IMR-90 (cell line): Measurements from ENCODE around the gene DOHH. TPM values are rescaled to one million over a fixed set of nuclear protein-coding genes. Genes with fewer than 3 reads are reported as not detected.
A peak's percentile ranks its signal among the peaks of the same experiment; 100 is the strongest.

ENCODE experiments used
- ATAC-seq: fragments of 200-7000 bp; cut with Tn5 transposase; 2 replicates; pipeline ENCODE4 v1.9.1; 2020; ENCODE audit warnings: low read depth, mild to moderate bottlenecking, moderate library complexity
- BruUV-seq: library from RNA; stranded (reverse); fragments of 400-500 nt; replicated peaks from 2 replicates; lab custom pipeline; 2021; lab: Mats Ljungman, UMichigan
- CTCF ChIA-PET: fragments of 300-600 bp; formaldehyde crosslinking; extraction: SDS; loops from one replicate; lab custom pipeline; 2021; ENCODE audit warnings: antibody characterized with exemption; lab: Yijun Ruan, JAX
- POLR2A ChIA-PET: fragments of 300-600 bp; sonication (Branson Sonifier 250); formaldehyde crosslinking; loops from one replicate; lab custom pipeline; 2022; ENCODE audit warnings: antibody characterized with exemption; ENCODE audit not compliant: unreplicated experiment; lab: Charles Lee
- DNase-seq: peaks from one replicate; pipeline ENCODE4 v3.0.0; 2013
- H2AFZ ChIP-seq: replicated peaks from 2 replicates; pipeline ENCODE3; 2013; ENCODE audit warnings: low read length, mild to moderate bottlenecking; ENCODE audit not compliant: poor library complexity
- H2AK5ac ChIP-seq: 2 replicates; pipeline ENCODE4 v1.6.1; 2013; ENCODE audit warnings: low read depth, low read length, inconsistent platforms
- H2AK9ac ChIP-seq: replicated peaks from 2 replicates; pipeline ENCODE3; 2013; ENCODE audit warnings: mild to moderate bottlenecking, low read depth, low read length, moderate library complexity; ENCODE audit not compliant: poor library complexity
- H2BK120ac ChIP-seq: 2 replicates; pipeline ENCODE4 v1.6.1; 2013; ENCODE audit warnings: low read depth, low read length, inconsistent platforms
- H2BK15ac ChIP-seq: 3 replicates; pipeline ENCODE4 v1.6.1; 2013; ENCODE audit warnings: low read depth, low read length, inconsistent platforms
- H2BK20ac ChIP-seq: 2 replicates; pipeline ENCODE4 v1.6.1; 2013; ENCODE audit warnings: low read depth, mild to moderate bottlenecking, inconsistent platforms, low read length, moderate library complexity
- H2BK5ac ChIP-seq: 2 replicates; pipeline ENCODE4 v1.6.1; 2013; ENCODE audit warnings: mild to moderate bottlenecking, low read depth, low read length, inconsistent platforms; ENCODE audit not compliant: poor library complexity, severe bottlenecking
- H3K14ac ChIP-seq: replicated peaks from 2 replicates; pipeline ENCODE4 v1.6.1; 2013; ENCODE audit warnings: low read depth, low read length, inconsistent platforms
- H3K18ac ChIP-seq: 2 replicates; pipeline ENCODE4 v1.6.1; 2013; ENCODE audit warnings: low read depth, low read length, control low read depth
- H3K23ac ChIP-seq: 2 replicates; pipeline ENCODE4 v1.6.1; 2013; ENCODE audit warnings: low read depth, low read length, inconsistent platforms
- H3K27ac ChIP-seq: 2 replicates; pipeline ENCODE4 v1.5.1; 2013; ENCODE audit warnings: mild to moderate bottlenecking, control low read depth, low read length; ENCODE audit not compliant: insufficient read depth
- H3K27me3 ChIP-seq: 2 replicates; pipeline ENCODE4 v1.6.1; 2013; ENCODE audit warnings: low read length; ENCODE audit not compliant: control insufficient read depth, insufficient read depth
- H3K36me3 ChIP-seq: 2 replicates; pipeline ENCODE4 v1.6.1; 2013; ENCODE audit warnings: low read length, mixed read lengths; ENCODE audit not compliant: control insufficient read depth, insufficient read depth
- H3K4ac ChIP-seq: 2 replicates; pipeline ENCODE4 v1.6.1; 2013; ENCODE audit warnings: low read depth, low read length, inconsistent platforms
- H3K4me1 ChIP-seq: 2 replicates; pipeline ENCODE4 v1.6.1; 2013; ENCODE audit warnings: low read length, mixed read lengths; ENCODE audit not compliant: control insufficient read depth, insufficient read depth
- H3K4me2 ChIP-seq: 2 replicates; pipeline ENCODE4 v1.6.1; 2013; ENCODE audit warnings: low read depth, mild to moderate bottlenecking, control low read depth, low read length, moderate library complexity
- H3K4me3 ChIP-seq: 2 replicates; pipeline ENCODE4 v1.5.1; 2013; ENCODE audit warnings: low read depth, mild to moderate bottlenecking, control low read depth, low read length, moderate library complexity; ENCODE audit not compliant: insufficient read depth
- H3K56ac ChIP-seq: 2 replicates; pipeline ENCODE4 v1.6.1; 2013; ENCODE audit warnings: low read length, inconsistent platforms; ENCODE audit not compliant: insufficient read depth; ENCODE audit errors: extremely low read depth
- H3K79me1 ChIP-seq, 2 experiments: 2 replicates each; pipeline ENCODE4 v1.6.1; 2013; ENCODE audit warnings: low read length in 2 of 2, inconsistent platforms in 1 of 2, low read depth in 1 of 2
- H3K9ac ChIP-seq: 2 replicates; pipeline ENCODE4 v1.6.1; 2013; ENCODE audit warnings: low read depth, low read length, control low read depth
- H3K9me1 ChIP-seq: 2 replicates; pipeline ENCODE4 v1.6.1; 2013; ENCODE audit warnings: low read length, inconsistent platforms; ENCODE audit not compliant: insufficient read depth
- H3K9me3 ChIP-seq: 2 replicates; pipeline ENCODE4 v1.6.1; 2013; ENCODE audit warnings: low read length; ENCODE audit not compliant: control insufficient read depth, insufficient read depth
- H4K20me1 ChIP-seq: 2 replicates; pipeline ENCODE4 v1.6.1; 2013; ENCODE audit warnings: low read length, inconsistent platforms; ENCODE audit not compliant: insufficient read depth
- H4K5ac ChIP-seq: 2 replicates; pipeline ENCODE4 v1.6.1; 2013; ENCODE audit warnings: mild to moderate bottlenecking, low read depth, low read length, control low read depth
- H4K8ac ChIP-seq, 2 experiments: 2 replicates each; pipeline ENCODE4 v1.6.1; 2013; ENCODE audit warnings: low read depth in 2 of 2, low read length in 2 of 2, control low read depth in 1 of 2, inconsistent platforms in 1 of 2
- H4K91ac ChIP-seq: 2 replicates; pipeline ENCODE4 v1.6.1; 2013; ENCODE audit warnings: low read depth, low read length, inconsistent platforms; ENCODE audit not compliant: insufficient read depth
- BHLHE40 ChIP-seq: fragments of 150-350 bp; IDR thresholded peaks from 2 replicates; pipeline ENCODE4 v1.6.1; 2016; ENCODE audit warnings: mild to moderate bottlenecking, low read depth, low read length
- CEBPB ChIP-seq: IDR thresholded peaks from 2 replicates; pipeline ENCODE4 v1.6.1; 2012; ENCODE audit warnings: low read depth, low read length, improper control_type of control experiment
- CHD1 ChIP-seq: IDR thresholded peaks from 2 replicates; pipeline ENCODE4 v1.6.1; 2012; ENCODE audit warnings: low read depth, low read length, improper control_type of control experiment
- FOS ChIP-seq: fragments of 150-350 bp; IDR thresholded peaks from 2 replicates; pipeline ENCODE4 v1.6.1; 2016; ENCODE audit warnings: low read depth, low read length
- MAFK ChIP-seq: IDR thresholded peaks from 2 replicates; pipeline ENCODE4 v1.6.1; 2012; ENCODE audit warnings: low read depth, low read length, improper control_type of control experiment
- MAZ ChIP-seq: IDR thresholded peaks from 2 replicates; pipeline ENCODE4 v1.6.1; 2012; ENCODE audit warnings: low read depth, mild to moderate bottlenecking, low read length, improper control_type of control experiment, moderate library complexity, borderline replicate concordance
- NFE2L2 ChIP-seq: fragments of 150-350 bp; IDR thresholded peaks from 2 replicates; pipeline ENCODE4 v1.6.1; 2016; ENCODE audit warnings: low read depth, mild to moderate bottlenecking, low read length
- WGBS, 2 experiments: methylation state at CpG; one replicate each; pipeline versions ENCODE4 v1.1.5 to v1.1.7; 2013; ENCODE audit warnings: missing lambda C conversion rate in 2 of 2; ENCODE audit not compliant: insufficient read length in 1 of 2; ENCODE audit errors: extremely low coverage in 2 of 2; 5-methylcytosine and 5-hydroxymethylcytosine counted together
- dilution Hi-C: fragments of 300-500 bp; cut with HindIII; formaldehyde crosslinking; loops from one replicate; pipeline ENCODE4 v1.14.3; 2018; ENCODE audit warnings: low sequenced_read_pairs; ENCODE audit not compliant: unreplicated experiment
- in situ Hi-C: fragments of 300-500 bp; cut with MboI; formaldehyde crosslinking; loops from 3 replicates; pipeline ENCODE4 v1.14.3; 2019; ENCODE audit warnings: low sequenced_read_pairs, inconsistent platforms, mixed read lengths
- intact Hi-C: fragments of 100-400 bp; cut with micrococcal nuclease; formaldehyde crosslinking; loops from 2 replicates; pipeline ENCODE4 v1.10.0; 2022
- polyA plus RNA-seq, 3 experiments: library from polyadenylated mRNA; depleted of rRNA; stranded (reverse); fragments of >200 nt; gene quantifications; 2 replicates each; pipeline ENCODE4 v1.2.3, GENCODE V29; 2012; ENCODE audit warnings: low replicate concordance in 1 of 3
- total RNA-seq: library from RNA; depleted of rRNA; stranded (reverse); fragments of >200 nt; gene quantifications from 2 replicates; pipeline ENCODE4 v1.2.3, GENCODE V29; 2012

DOHH gene
- total and polyA plus RNA-seq, 2 of the 4 experiments (the other 2 are of a cell fraction): 3.2 to 9.2 TPM

GRCh38 chr19:3458229-3459088 is 42.0 kb downstream of the DOHH start (continued):
- no peak for TF ChIP-seq MAZ
- no peak for TF ChIP-seq FOS

- Histone ChIP-seq H3K79me1 (peaks cover 42 to 83% of the 10 kb centered on the region in 2 experiments), H3K9me1 (peaks cover 8% of the 10 kb centered on the region), H3K4ac (peak overlapping the region; percentile 79; the same call in 1 of the 2 replicates), H3K27me3 (no peaks in the 10 kb centered on the region), H3K36me3 (peaks cover 51% of the 10 kb centered on the region), H2AK5ac (0 out of 2 replicates have a peak overlapping the region, but pooled peaks have one; percentile 20), H2BK20ac (peak overlapping the region; percentile 47; the same call in 1 of the 2 replicates), H3K4me3 (no peak overlapping the region), H3K27ac (peak overlapping the region; percentile 22), H3K18ac (no peak overlapping the region), H2BK15ac (no peak overlapping the region), H3K4me2 (no peak overlapping the region), H2BK120ac (peak overlapping the region; percentile 26; the same call in 1 of the 2 replicates), H3K4me1 (peaks cover 29% of the 10 kb centered on the region), H2BK5ac (peak overlapping the region; percentile 43), H3K14ac (0 out of 2 replicates have a peak overlapping the region, but pooled peaks have one; percentile 21), H3K9me3 (no peaks in the 10 kb centered on the region), H3K23ac (no peak overlapping the region), H3K9ac (no peak overlapping the region; the same call in 1 of the 2 replicates), H4K91ac (no peak overlapping the region), H4K20me1 (peaks cover 52% of the 10 kb centered on the region), H2AK9ac (peak overlapping the region; percentile 66), H4K8ac (peak overlapping the region in 1 of 2 experiments; percentile 40; a peak in 2 of 4 replicates), H4K5ac (no peak overlapping the region), H3K56ac (no peak overlapping the region), H2AFZ (peak overlapping the region; percentile 3)
- ChIA-PET CTCF (no interaction called here), POLR2A (no interaction called here)
- DNase-seq: no peak
- TF ChIP-seq NFE2L2: no peak
- TF ChIP-seq BHLHE40: no peak
- no peak for TF ChIP-seq FOS
- TF ChIP-seq CEBPB: no peak
- TF ChIP-seq MAFK: no peak
- TF ChIP-seq CHD1: no peak
- dilution Hi-C loops: no loop called here
- in situ Hi-C loops: no loop called here
- no peak for ATAC-seq
- intact Hi-C loops: no loop called here
- BruUV-seq: no TSS peak
- 20% methylated on average over 3 of the region's 22 CpGs; no CpG with 5 or more reads in 1 of the 2 experiments for WGBS, 2 experiments
Observed at GRCh38 chr19:3457528-3458228, 42.8 kb downstream of the DOHH start.
